ENCODE measurements around the gene XXYLT1.

- TF ChIP-seq CTCF (IDR thresholded peaks at IDR 0.05) = no peak
- TF ChIP-seq POLR2A (IDR thresholded peaks at IDR 0.05) = no peak
Measured at GRCh38 chr3:195162816-195163215, 108.1 kb downstream of the XXYLT1 start.
